Endodermal cell (in vitro differentiated cells): Measurements from ENCODE around the gene PPFIA4. TPM values are rescaled to one million over a fixed set of nuclear protein-coding genes. Genes with fewer than 3 reads are reported as not detected.

Source experiments
- DNase-seq: peaks from one replicate; pipeline ENCODE4 v3.0.0-alpha.2; 2017
- H3K27ac ChIP-seq: 2 replicates; pipeline ENCODE4 v1.5.1; 2013; ENCODE audit warnings: mild to moderate bottlenecking, low read depth, low read length, moderate library complexity
- H3K27me3 ChIP-seq: 2 replicates; pipeline ENCODE4 v1.6.1; 2013; ENCODE audit warnings: mild to moderate bottlenecking, low read length, moderate library complexity; ENCODE audit not compliant: insufficient read depth, control insufficient read depth, poor library complexity, severe bottlenecking
- H3K36me3 ChIP-seq: 2 replicates; pipeline ENCODE4 v1.7.0; 2013; ENCODE audit warnings: mild to moderate bottlenecking, low read length, moderate library complexity; ENCODE audit not compliant: control insufficient read depth, insufficient read depth
- H3K4me1 ChIP-seq: one replicate; pipeline ENCODE4 v1.7.0; 2013; ENCODE audit warnings: low read length; ENCODE audit not compliant: control insufficient read depth, insufficient read depth
- H3K4me3 ChIP-seq: 2 replicates; pipeline ENCODE4 v1.5.1; 2013; ENCODE audit warnings: mild to moderate bottlenecking, low read length, moderate library complexity
- H3K9ac ChIP-seq: 2 replicates; pipeline ENCODE4 v1.6.1; 2013; ENCODE audit warnings: mild to moderate bottlenecking, low read length, moderate library complexity; ENCODE audit not compliant: poor library complexity, severe bottlenecking; ENCODE audit errors: extremely low read depth
- H3K9me3 ChIP-seq: 2 replicates; pipeline ENCODE4 v1.6.1; 2013; ENCODE audit warnings: mild to moderate bottlenecking, low read length, moderate library complexity; ENCODE audit not compliant: control insufficient read depth
- H3K27ac Mint-ChIP-seq: 2 replicates; pipeline ENCODE4 v1.8.0; 2020; ENCODE audit warnings: mixed read lengths
- H3K27me3 Mint-ChIP-seq: 2 replicates; pipeline ENCODE4 v1.8.0; 2021; ENCODE audit warnings: mild to moderate bottlenecking, mixed read lengths; ENCODE audit not compliant: insufficient read depth
- H3K36me3 Mint-ChIP-seq: 2 replicates; pipeline ENCODE4 v1.8.0; 2020; ENCODE audit warnings: low read depth, mixed read lengths
- H3K4me1 Mint-ChIP-seq: 2 replicates; pipeline ENCODE4 v1.8.0; 2020; ENCODE audit warnings: mixed read lengths
- H3K4me3 Mint-ChIP-seq: 2 replicates; pipeline ENCODE4 v1.8.0; 2020; ENCODE audit warnings: mild to moderate bottlenecking, moderate library complexity, mixed read lengths
- H3K9me3 Mint-ChIP-seq: 2 replicates; pipeline ENCODE4 v1.8.0; 2020; ENCODE audit warnings: mild to moderate bottlenecking, mixed read lengths
- WGBS, 2 experiments: methylation state at CpG; one replicate each; pipeline versions ENCODE4 v1.1.5 to v1.1.7; 2013; ENCODE audit warnings: missing lambda C conversion rate in 2 of 2, mixed read lengths in 1 of 2; ENCODE audit not compliant: insufficient coverage in 1 of 2, insufficient read length in 1 of 2; 5-methylcytosine and 5-hydroxymethylcytosine counted together
- total RNA-seq, 2 donors: library from RNA; stranded (reverse); fragmentation: NEBNext Ultra II Directional in 1 of 2; extraction: Animal tissue kit (Norgen Biotek cat#: 25700) in 1 of 2; gene quantifications; 2 replicates in 1 of 2; 3 replicates in 1 of 2; pipeline ENCODE4 v1.2.1, GENCODE V29; 2021
- TF ChIP-seq, protein P1 (sequence below): fragments of 200-600 bp; sonication (generic); conservative IDR thresholded peaks from 2 replicates; pipeline ENCODE4 v1.5.0; 2021; ENCODE audit warnings: antibody characterized with exemption, mild to moderate bottlenecking

Gene PPFIA4
- total RNA-seq, 2 donors from 2014 or later: 8.4 to 12.1 TPM

DNA sequence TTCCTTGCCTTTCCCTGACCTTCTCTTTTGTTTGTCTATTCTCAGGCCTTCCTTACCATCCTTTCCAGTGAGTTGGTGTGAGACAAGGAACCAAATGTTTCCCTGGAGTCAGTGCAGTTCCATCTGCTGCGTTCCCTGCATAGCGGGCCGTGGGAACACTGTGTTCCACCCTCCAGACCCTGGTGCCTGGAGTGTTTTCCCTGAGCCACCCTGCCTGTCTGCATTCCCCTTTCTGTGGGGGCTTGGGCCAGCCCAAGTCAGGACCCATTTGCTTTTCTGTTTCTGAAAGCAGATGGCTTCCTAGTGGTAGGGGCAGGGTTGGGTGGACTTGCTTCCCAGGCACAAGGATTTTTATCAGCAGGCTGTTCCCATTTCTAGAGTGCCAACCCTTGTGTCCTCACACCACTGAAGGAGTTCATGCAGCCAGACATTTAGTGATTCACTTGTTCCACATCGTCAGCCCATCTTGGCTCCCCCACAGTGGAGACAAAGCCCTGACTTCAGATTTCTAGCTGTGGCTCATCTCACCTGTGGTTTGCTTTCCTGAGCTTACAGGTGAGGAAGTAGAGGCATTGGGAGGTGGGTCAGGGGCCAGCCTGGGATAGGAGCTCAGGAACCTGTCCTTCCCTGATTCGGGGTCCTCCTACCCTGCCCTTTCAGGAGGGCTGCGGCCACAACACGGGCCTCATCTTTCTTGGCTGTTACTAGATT lies 73.7 kb downstream of the PPFIA4 start:
- TF ChIP-seq, protein P1, sequence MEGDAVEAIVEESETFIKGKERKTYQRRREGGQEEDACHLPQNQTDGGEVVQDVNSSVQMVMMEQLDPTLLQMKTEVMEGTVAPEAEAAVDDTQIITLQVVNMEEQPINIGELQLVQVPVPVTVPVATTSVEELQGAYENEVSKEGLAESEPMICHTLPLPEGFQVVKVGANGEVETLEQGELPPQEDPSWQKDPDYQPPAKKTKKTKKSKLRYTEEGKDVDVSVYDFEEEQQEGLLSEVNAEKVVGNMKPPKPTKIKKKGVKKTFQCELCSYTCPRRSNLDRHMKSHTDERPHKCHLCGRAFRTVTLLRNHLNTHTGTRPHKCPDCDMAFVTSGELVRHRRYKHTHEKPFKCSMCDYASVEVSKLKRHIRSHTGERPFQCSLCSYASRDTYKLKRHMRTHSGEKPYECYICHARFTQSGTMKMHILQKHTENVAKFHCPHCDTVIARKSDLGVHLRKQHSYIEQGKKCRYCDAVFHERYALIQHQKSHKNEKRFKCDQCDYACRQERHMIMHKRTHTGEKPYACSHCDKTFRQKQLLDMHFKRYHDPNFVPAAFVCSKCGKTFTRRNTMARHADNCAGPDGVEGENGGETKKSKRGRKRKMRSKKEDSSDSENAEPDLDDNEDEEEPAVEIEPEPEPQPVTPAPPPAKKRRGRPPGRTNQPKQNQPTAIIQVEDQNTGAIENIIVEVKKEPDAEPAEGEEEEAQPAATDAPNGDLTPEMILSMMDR: no peak
- peaks cover 6% of the 10 kb centered on the region for H3K27me3 Mint-ChIP-seq
- DNase-seq: no peak
- no peak overlapping the region for H3K4me3 ChIP-seq
- peaks cover 5% of the 10 kb centered on the region for H3K4me1 ChIP-seq
- H3K4me3 Mint-ChIP-seq: no peak overlapping the region
- H3K9ac ChIP-seq: no peak overlapping the region
- H3K9me3 ChIP-seq: peaks cover 32% of the 10 kb centered on the region
- no peaks in the 10 kb centered on the region for H3K36me3 Mint-ChIP-seq
- 94 to 97% methylated on average over 4 to 7 of the region's 7 CpGs for WGBS, 2 experiments
- H3K36me3 ChIP-seq: no peaks in the 10 kb centered on the region
- no peak overlapping the region for H3K27ac ChIP-seq
- peaks cover 27% of the 10 kb centered on the region for H3K9me3 Mint-ChIP-seq
- no peak overlapping the region for H3K27ac Mint-ChIP-seq
- no peaks in the 10 kb centered on the region for H3K27me3 ChIP-seq
- no peaks in the 10 kb centered on the region for H3K4me1 Mint-ChIP-seq

DNA sequence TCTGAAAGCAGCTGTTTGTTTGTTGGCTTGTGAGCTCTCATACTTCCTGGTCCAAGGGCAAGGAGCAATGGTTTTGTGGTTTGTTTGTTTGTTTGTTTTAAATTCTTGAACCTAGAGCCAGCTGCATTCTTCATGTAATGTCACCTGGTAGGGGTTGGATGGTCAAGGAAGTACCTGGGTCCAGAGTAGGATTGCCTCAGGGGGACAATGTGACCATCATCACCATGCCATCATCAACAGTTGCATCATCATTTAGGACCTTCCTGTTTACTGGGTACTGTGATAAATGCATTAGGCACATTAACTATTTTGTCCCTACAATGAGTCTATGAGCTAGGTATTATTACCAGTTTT lies 74.2 kb downstream of the PPFIA4 start:
- H3K4me1 ChIP-seq: peaks cover 5% of the 10 kb centered on the region
- H3K27ac ChIP-seq: no peak overlapping the region
- no peak overlapping the region for H3K4me3 Mint-ChIP-seq
- H3K36me3 Mint-ChIP-seq: no peaks in the 10 kb centered on the region
- no peaks in the 10 kb centered on the region for H3K36me3 ChIP-seq
- H3K9ac ChIP-seq: no peak overlapping the region
- peaks cover 26% of the 10 kb centered on the region for H3K9me3 Mint-ChIP-seq
- no peaks in the 10 kb centered on the region for H3K27me3 ChIP-seq
- TF ChIP-seq, protein P1: no peak
- H3K9me3 ChIP-seq: peaks cover 32% of the 10 kb centered on the region
- DNase-seq: no peak
- H3K27ac Mint-ChIP-seq: no peak overlapping the region
- no peaks in the 10 kb centered on the region for H3K4me1 Mint-ChIP-seq
- H3K4me3 ChIP-seq: no peak overlapping the region
- H3K27me3 Mint-ChIP-seq: peaks cover 5% of the 10 kb centered on the region

- 89 to 92% methylated on average over 6 of the region's 6 CpGs for WGBS, 2 experiments
Measured at GRCh38 chr1:203101813-203102634, 75.7 kb downstream of the PPFIA4 start.

More at GRCh38 chr1:203101813-203102634, 75.7 kb downstream of the PPFIA4 start:
- H3K36me3 Mint-ChIP-seq: no peaks in the 10 kb centered on the region
- TF ChIP-seq, protein P1: no peak
- H3K4me3 ChIP-seq: no peak overlapping the region
- peak; percentile 32 for DNase-seq
- H3K4me3 Mint-ChIP-seq: no peak overlapping the region
- H3K27ac ChIP-seq: no peak overlapping the region
- no peaks in the 10 kb centered on the region for H3K36me3 ChIP-seq
- H3K9ac ChIP-seq: no peak overlapping the region
- no peak overlapping the region for H3K27ac Mint-ChIP-seq
- peaks cover 13% of the 10 kb centered on the region for H3K9me3 Mint-ChIP-seq
- H3K9me3 ChIP-seq: peaks cover 21% of the 10 kb centered on the region
- H3K4me1 ChIP-seq: peaks cover 5% of the 10 kb centered on the region
- no peaks in the 10 kb centered on the region for H3K4me1 Mint-ChIP-seq
- peaks cover 3% of the 10 kb centered on the region for H3K27me3 Mint-ChIP-seq
- H3K27me3 ChIP-seq: no peaks in the 10 kb centered on the region
